Neuronal stem cell (in vitro differentiated cells): ENCODE results near the gene TCP11L1.

Experiments used
- DNase-seq: peaks from one replicate; pipeline ENCODE4 v3.0.0-alpha.2; 2013; ENCODE audit warnings: low spot score
- H2AFZ ChIP-seq: one replicate; pipeline ENCODE4 v1.6.1; 2013; ENCODE audit warnings: mild to moderate bottlenecking, low read length, inconsistent platforms
- H2AK5ac ChIP-seq: 2 replicates; pipeline ENCODE4 v1.6.1; 2013; ENCODE audit warnings: low read depth, mild to moderate bottlenecking, inconsistent platforms, low read length, moderate library complexity, mixed read lengths
- H2BK120ac ChIP-seq: 2 replicates; pipeline ENCODE4 v1.6.1; 2013; ENCODE audit warnings: low read depth, mild to moderate bottlenecking, inconsistent platforms, low read length, moderate library complexity, mixed read lengths
- H2BK12ac ChIP-seq: one replicate; pipeline ENCODE4 v1.6.1; 2013; ENCODE audit warnings: low read length, inconsistent platforms
- H2BK15ac ChIP-seq: 2 replicates; pipeline ENCODE4 v1.6.1; 2013; ENCODE audit warnings: mild to moderate bottlenecking, low read length, inconsistent platforms, mixed read lengths
- H2BK5ac ChIP-seq: one replicate; pipeline ENCODE4 v1.6.1; 2013; ENCODE audit warnings: inconsistent platforms, mild to moderate bottlenecking, low read length, moderate library complexity
- H3K14ac ChIP-seq: one replicate; pipeline ENCODE4 v1.6.1; 2013; ENCODE audit warnings: low read length, inconsistent platforms
- H3K18ac ChIP-seq: 2 replicates; pipeline ENCODE4 v1.6.1; 2013; ENCODE audit warnings: low read length, inconsistent platforms
- H3K23ac ChIP-seq: 2 replicates; pipeline ENCODE4 v1.6.1; 2013; ENCODE audit warnings: low read depth, mild to moderate bottlenecking, mixed read lengths, low read length, inconsistent platforms; ENCODE audit not compliant: poor library complexity
- H3K27ac ChIP-seq: replicated peaks from 3 replicates; pipeline ENCODE4 v1.5.1; 2013; ENCODE audit warnings: low read length, inconsistent platforms
- H3K27me3 ChIP-seq, 3 experiments: 2 replicates each; pipeline ENCODE4 v1.6.1; 2013; ENCODE audit warnings: low read length in 3 of 3, mild to moderate bottlenecking in 2 of 3, inconsistent platforms in 1 of 3, low read depth in 1 of 3, mixed read lengths in 1 of 3, moderate library complexity in 1 of 3; ENCODE audit not compliant: control insufficient read depth in 3 of 3, insufficient read depth in 3 of 3
- H3K36me3 ChIP-seq, 2 donors: replicated peaks in 1 of 2; 2 replicates each; pipeline ENCODE4 v1.6.1; 2013; ENCODE audit warnings: low read length in 2 of 2; ENCODE audit not compliant: control insufficient read depth in 2 of 2, insufficient read depth in 2 of 2
- H3K4ac ChIP-seq: 2 replicates; pipeline ENCODE4 v1.6.1; 2013; ENCODE audit warnings: inconsistent platforms, mild to moderate bottlenecking, low read length, moderate library complexity
- H3K4me1 ChIP-seq, 2 donors: 1 replicate in 1 of 2; 2 replicates in 1 of 2; pipeline ENCODE4 v1.6.1; 2013; ENCODE audit warnings: low read length in 2 of 2, low read depth in 1 of 2; ENCODE audit not compliant: control insufficient read depth in 2 of 2, insufficient read depth in 1 of 2
- H3K4me2 ChIP-seq: one replicate; pipeline ENCODE4 v1.6.1; 2013; ENCODE audit warnings: mild to moderate bottlenecking, low read length, inconsistent platforms; ENCODE audit not compliant: insufficient read depth, poor library complexity, severe bottlenecking
- H3K4me3 ChIP-seq, 2 donors: 2 replicates each; pipeline ENCODE4 v1.5.1; 2013; ENCODE audit warnings: low read length in 2 of 2, mild to moderate bottlenecking in 2 of 2, inconsistent platforms in 1 of 2, moderate library complexity in 1 of 2
- H3K79me1 ChIP-seq: one replicate; pipeline ENCODE4 v1.6.1; 2013; ENCODE audit warnings: low read depth, mild to moderate bottlenecking, inconsistent platforms, low read length, moderate library complexity
- H3K9ac ChIP-seq: one replicate; pipeline ENCODE4 v1.6.1; 2013; ENCODE audit warnings: mild to moderate bottlenecking, low read depth, low read length, inconsistent platforms; ENCODE audit not compliant: poor library complexity
- H3K9me3 ChIP-seq, 2 donors: replicated peaks in 1 of 2; 2 replicates each; pipeline versions ENCODE3 to v1.6.1; 2013; ENCODE audit warnings: low read length in 2 of 2, mild to moderate bottlenecking in 2 of 2, inconsistent platforms in 1 of 2, low read depth in 1 of 2, mixed read lengths in 1 of 2, moderate library complexity in 1 of 2; ENCODE audit not compliant: control insufficient read depth in 2 of 2, insufficient read depth in 1 of 2
- H4K8ac ChIP-seq: one replicate; pipeline ENCODE4 v1.6.1; 2013; ENCODE audit warnings: low read depth, mild to moderate bottlenecking, inconsistent platforms, low read length, moderate library complexity
- H4K91ac ChIP-seq: one replicate; pipeline ENCODE4 v1.6.1; 2013; ENCODE audit warnings: low read length, low read depth, mild to moderate bottlenecking, inconsistent platforms; ENCODE audit not compliant: poor library complexity
- WGBS, 2 donors: extraction: QIAGEN DNeasy Blood & Tissue Kit; methylation state at CpG; one replicate each; pipeline ENCODE4 v1.1.7; 2013; ENCODE audit warnings: missing lambda C conversion rate in 2 of 2, mixed read lengths in 1 of 2; ENCODE audit not compliant: insufficient read length in 2 of 2, insufficient replicate concordance in 1 of 2; ENCODE audit errors: extremely low coverage in 2 of 2; 5-methylcytosine and 5-hydroxymethylcytosine counted together

TCP11L1 gene

DNA sequence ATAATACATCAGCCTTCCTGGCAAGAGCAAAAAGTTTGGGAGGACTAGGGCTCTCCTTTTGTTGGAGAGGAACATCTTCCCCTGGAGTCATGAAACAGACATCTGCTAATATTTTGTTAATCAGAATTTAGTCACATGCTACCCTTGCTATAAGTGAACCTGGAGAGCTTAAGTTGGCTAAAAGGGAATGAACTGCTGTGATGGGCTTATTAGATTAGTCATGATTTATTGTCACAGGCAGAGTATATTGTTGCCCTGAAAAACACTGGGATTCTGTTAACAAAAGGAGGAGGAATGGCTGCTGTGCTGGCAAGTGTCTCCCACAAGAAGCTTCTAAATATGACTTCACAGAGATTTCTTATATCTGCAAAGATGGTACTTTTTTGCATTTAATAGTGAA lies 16.0 kb downstream of the TCP11L1 start:
- Histone ChIP-seq H3K27ac (no peak overlapping the region), H3K4me2 (no peak overlapping the region), H2BK15ac (no peak overlapping the region), H3K27me3 (no peaks in the 10 kb centered on the region), H3K4me3 (no peak overlapping the region), H3K36me3 (peaks cover 2 to 68% of the 10 kb centered on the region in 2 donors), H2BK5ac (no peak overlapping the region), H3K4me1 (peaks cover 0 to 2% of the 10 kb centered on the region in 2 donors), H3K23ac (no peak overlapping the region), H3K18ac (no peak overlapping the region), H2BK12ac (no peak overlapping the region), H3K4ac (no peak overlapping the region), H4K8ac (no peak overlapping the region), H2AK5ac (no peak overlapping the region), H3K9ac (no peak overlapping the region), H2BK120ac (no peak overlapping the region), H3K14ac (no peak overlapping the region), H2AFZ (no peak overlapping the region), H4K91ac (no peak overlapping the region), H3K9me3 (no peaks in the 10 kb centered on the region), H3K79me1 (no peaks in the 10 kb centered on the region)
- DNase-seq = no peak

DNA sequence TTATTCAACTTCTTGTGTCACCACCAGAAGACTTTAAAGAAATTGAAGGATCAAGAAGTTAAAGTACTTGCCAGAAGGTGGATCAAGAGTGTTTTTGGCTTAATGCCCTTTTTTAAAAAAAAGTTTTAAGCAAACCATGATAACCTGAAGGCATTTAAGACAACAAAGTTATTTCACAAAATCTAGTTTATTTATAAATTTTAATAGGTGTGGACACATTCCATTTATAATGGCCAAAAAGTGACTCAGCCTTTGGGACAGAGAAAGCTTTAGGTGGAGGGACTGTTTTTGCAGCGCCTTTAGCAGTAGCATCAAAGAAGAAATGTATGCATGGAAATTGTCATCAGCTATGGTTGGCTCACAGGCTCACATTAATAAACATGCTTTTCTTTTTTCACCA lies 17.9 kb downstream of the TCP11L1 start:
- no peaks in the 10 kb centered on the region for H3K79me1 ChIP-seq
- H4K8ac ChIP-seq = no peak overlapping the region
- no peaks in the 10 kb centered on the region for H3K9me3 ChIP-seq
- no peak overlapping the region for H3K9ac ChIP-seq
- DNase-seq = no peak
- no peak overlapping the region for H3K23ac ChIP-seq
- H2AK5ac ChIP-seq = no peak overlapping the region
- H2BK5ac ChIP-seq = no peak overlapping the region
- no peak overlapping the region for H2BK12ac ChIP-seq
- no peak overlapping the region for H3K27ac ChIP-seq
- no peak overlapping the region for H3K4me3 ChIP-seq
- WGBS, 2 donors = no CpG with 5 or more reads among the region's 1 CpG
- peaks cover 3 to 82% of the 10 kb centered on the region in 2 donors for H3K36me3 ChIP-seq
- no peaks in the 10 kb centered on the region for H3K27me3 ChIP-seq
- H3K14ac ChIP-seq = no peak overlapping the region
- H4K91ac ChIP-seq = no peak overlapping the region
- no peak overlapping the region for H3K4me2 ChIP-seq
- no peak overlapping the region for H2BK15ac ChIP-seq
- no peak overlapping the region for H2AFZ ChIP-seq
- H2BK120ac ChIP-seq = no peak overlapping the region
- H3K4me1 ChIP-seq = peaks cover 0 to 2% of the 10 kb centered on the region in 2 donors
- no peak overlapping the region for H3K4ac ChIP-seq
- no peak overlapping the region for H3K18ac ChIP-seq

DNA sequence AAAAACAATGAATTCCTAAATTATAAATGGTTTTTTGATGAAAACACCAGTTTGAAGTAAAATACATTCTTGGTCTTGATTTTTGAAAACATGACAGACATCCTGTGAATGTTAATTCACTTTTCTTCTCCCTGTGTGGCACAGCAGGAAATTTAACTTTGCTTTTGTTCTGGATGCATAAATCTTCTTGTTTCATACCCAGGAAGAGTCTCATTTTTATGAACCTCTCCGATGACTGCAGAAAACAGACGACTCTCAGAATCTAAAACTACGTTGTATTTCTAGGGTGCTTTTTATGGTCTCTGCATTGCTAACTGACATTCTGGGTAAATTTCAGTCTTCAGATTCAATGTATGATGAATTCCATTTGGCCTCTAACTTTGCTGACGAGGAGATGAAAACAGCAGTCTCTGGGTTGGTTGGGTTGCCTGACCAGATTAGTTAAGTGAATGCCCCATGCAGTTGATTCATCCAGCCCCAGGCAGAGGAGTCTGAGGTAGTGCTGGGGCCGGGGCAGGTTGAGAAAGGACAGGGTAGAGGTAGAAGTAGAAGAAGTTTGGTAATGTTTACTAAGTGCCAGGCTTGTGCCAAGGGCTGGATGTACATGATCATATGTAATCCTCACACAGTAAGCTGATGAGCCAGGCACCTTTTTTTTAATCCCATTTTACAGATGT lies 20.1 kb downstream of the TCP11L1 start:
- Histone ChIP-seq H3K4ac (no peak overlapping the region), H2BK120ac (no peak overlapping the region), H3K4me1 (peaks cover 0 to 2% of the 10 kb centered on the region in 2 donors), H3K18ac (no peak overlapping the region), H3K14ac (no peak overlapping the region), H3K27ac (no peak overlapping the region), H3K9me3 (no peaks in the 10 kb centered on the region), H2BK5ac (no peak overlapping the region), H3K36me3 (peaks cover 3 to 86% of the 10 kb centered on the region in 2 donors), H3K23ac (no peak overlapping the region), H3K4me2 (no peak overlapping the region), H3K4me3 (no peak overlapping the region), H4K8ac (no peak overlapping the region), H2BK15ac (no peak overlapping the region), H2AK5ac (no peak overlapping the region), H4K91ac (no peak overlapping the region), H3K79me1 (no peaks in the 10 kb centered on the region), H2BK12ac (no peak overlapping the region), H3K27me3 (no peaks in the 10 kb centered on the region), H3K9ac (no peak overlapping the region), H2AFZ (no peak overlapping the region)
- WGBS, 2 donors = no CpG with 5 or more reads among the region's 5 CpGs
- no peak for DNase-seq

DNA sequence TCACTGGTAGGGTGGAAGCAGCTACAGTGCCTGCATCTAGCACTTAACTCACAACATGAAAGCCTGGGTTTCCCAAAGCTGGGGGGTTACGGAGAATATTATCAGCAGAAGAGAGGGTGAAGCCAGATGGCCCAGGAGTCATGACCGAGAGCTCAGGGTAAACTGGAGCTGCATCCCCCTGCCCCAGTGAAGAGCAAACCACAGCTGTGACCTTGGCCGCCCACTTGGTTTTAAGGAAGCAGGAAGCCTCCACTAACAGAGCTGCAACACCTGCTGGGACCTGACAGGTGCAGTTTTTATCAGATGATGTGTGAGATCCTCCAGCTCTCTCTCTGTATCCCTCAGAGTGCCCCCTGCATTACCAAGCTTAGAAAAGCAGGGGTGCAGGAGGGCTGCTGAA lies 20.9 kb downstream of the TCP11L1 start:
- Histone ChIP-seq H4K91ac (no peak overlapping the region), H2AFZ (no peak overlapping the region), H4K8ac (no peak overlapping the region), H2BK12ac (no peak overlapping the region), H3K9me3 (no peaks in the 10 kb centered on the region), H2BK15ac (no peak overlapping the region), H3K27me3 (no peaks in the 10 kb centered on the region), H3K79me1 (no peaks in the 10 kb centered on the region), H3K4me1 (peaks cover 0 to 2% of the 10 kb centered on the region in 2 donors), H3K9ac (no peak overlapping the region), H3K4me2 (no peak overlapping the region), H2BK120ac (no peak overlapping the region), H3K27ac (no peak overlapping the region), H2AK5ac (no peak overlapping the region), H3K18ac (no peak overlapping the region), H2BK5ac (no peak overlapping the region), H3K4me3 (no peak overlapping the region), H3K23ac (no peak overlapping the region), H3K4ac (no peak overlapping the region), H3K14ac (no peak overlapping the region), H3K36me3 (peaks cover 1 to 83% of the 10 kb centered on the region in 2 donors)
- no CpG with 5 or more reads among the region's 3 CpGs for WGBS, 2 donors
- no peak for DNase-seq
